Neutrophil (primary cell): Measurements from ENCODE around the gene DCAF4L1.

ENCODE experiments used
- H3K27ac ChIP-seq: fragments of 200-600 bp; sonication (generic); 2 replicates; pipeline ENCODE4 v1.5.1; 2016; ENCODE audit warnings: mild to moderate bottlenecking, moderate library complexity
- H3K27me3 ChIP-seq: fragments of 200-600 bp; sonication (generic); 2 replicates; pipeline ENCODE4 v1.6.0; 2016; ENCODE audit warnings: mild to moderate bottlenecking
- H3K36me3 ChIP-seq: fragments of 200-600 bp; sonication (generic); 2 replicates; pipeline ENCODE4 v1.5.1; 2017
- H3K4me1 ChIP-seq, 2 experiments: fragments of 200-600 bp in 1 of 2; sonication (generic) in 1 of 2; 1 replicate in 1 of 2; 2 replicates in 1 of 2; pipeline versions ENCODE4 v1.5.1 to v1.6.1; 2013 to 2016; ENCODE audit warnings: low read depth in 1 of 2, low read length in 1 of 2, mild to moderate bottlenecking in 1 of 2, moderate library complexity in 1 of 2; ENCODE audit not compliant: control insufficient read depth in 1 of 2, insufficient read depth in 1 of 2
- H3K4me3 ChIP-seq, 2 experiments: fragments of 200-600 bp in 1 of 2; sonication (generic) in 1 of 2; 1 replicate in 1 of 2; 2 replicates in 1 of 2; pipeline ENCODE4 v1.5.1; 2013 to 2016; ENCODE audit warnings: low read depth in 1 of 2, low read length in 1 of 2, mild to moderate bottlenecking in 1 of 2, moderate library complexity in 1 of 2
- H3K9me3 ChIP-seq: fragments of 200-600 bp; sonication (generic); 2 replicates; pipeline ENCODE4 v1.5.1; 2016
- CTCF ChIP-seq: fragments of 200-600 bp; sonication (generic); IDR thresholded peaks from 2 replicates; pipeline ENCODE4 v1.5.1; 2016; ENCODE audit warnings: antibody characterized with exemption

Gene DCAF4L1

GRCh38 chr4:41935652-41936021 is 45.9 kb upstream of the DCAF4L1 start:
- TF ChIP-seq CTCF: no peak
- peaks cover 28% of the 10 kb centered on the region for H3K27me3 ChIP-seq
- no peaks in the 10 kb centered on the region for H3K9me3 ChIP-seq
- H3K27ac ChIP-seq: peak overlapping the region; percentile 87
- peaks cover 52 to 65% of the 10 kb centered on the region in 2 experiments for H3K4me1 ChIP-seq
- H3K36me3 ChIP-seq: peaks cover 6% of the 10 kb centered on the region
- peak overlapping the region; percentile 84 to 87 for H3K4me3 ChIP-seq

- H3K4me3 ChIP-seq: peak overlapping the region; percentile 4 to 36
- peaks cover 38% of the 10 kb centered on the region for H3K36me3 ChIP-seq
- no peak for TF ChIP-seq CTCF
- no peaks in the 10 kb centered on the region for H3K9me3 ChIP-seq
- peak overlapping the region; percentile 83 for H3K27ac ChIP-seq
- H3K27me3 ChIP-seq: no peaks in the 10 kb centered on the region
- peaks cover 51 to 62% of the 10 kb centered on the region in 2 experiments for H3K4me1 ChIP-seq
These were observed 42.4 kb upstream of the DCAF4L1 start for GRCh38 chr4:41939016-41939626.

GRCh38 chr4:41940834-41941233 is 40.7 kb upstream of the DCAF4L1 start:
- no peak for TF ChIP-seq CTCF
- no peak overlapping the region for H3K27ac ChIP-seq
- H3K27me3 ChIP-seq: no peaks in the 10 kb centered on the region
- H3K4me3 ChIP-seq: no peak overlapping the region
- peaks cover 38 to 44% of the 10 kb centered on the region in 2 experiments for H3K4me1 ChIP-seq
- H3K36me3 ChIP-seq: peaks cover 55% of the 10 kb centered on the region
- H3K9me3 ChIP-seq: no peaks in the 10 kb centered on the region

- Histone ChIP-seq H3K27me3 (no peaks in the 10 kb centered on the region), H3K4me1 (peaks cover 15 to 20% of the 10 kb centered on the region in 2 experiments), H3K27ac (no peak overlapping the region), H3K9me3 (no peaks in the 10 kb centered on the region), H3K36me3 (peaks cover 72% of the 10 kb centered on the region), H3K4me3 (no peak overlapping the region)
- no peak for TF ChIP-seq CTCF
These were observed 38.0 kb upstream of the DCAF4L1 start for GRCh38 chr4:41943506-41943905.

GRCh38 chr4:41944089-41944488 is 37.5 kb upstream of the DCAF4L1 start:
- peaks cover 74% of the 10 kb centered on the region for H3K36me3 ChIP-seq
- TF ChIP-seq CTCF: no peak

More at GRCh38 chr4:41944089-41944488, 37.5 kb upstream of the DCAF4L1 start:
- H3K9me3 ChIP-seq: no peaks in the 10 kb centered on the region
- no peaks in the 10 kb centered on the region for H3K27me3 ChIP-seq
- no peak overlapping the region for H3K4me3 ChIP-seq
- H3K27ac ChIP-seq: no peak overlapping the region
- H3K4me1 ChIP-seq: peaks cover 9 to 14% of the 10 kb centered on the region in 2 experiments
